GM21367 (cell line): ENCODE measurements around the gene DGKE.
A peak's percentile ranks its signal among the peaks of the same experiment; 100 is the strongest.

Experiments
- ATAC-seq: cut with Tn5 transposase; IDR thresholded peaks from one replicate; pipeline ENCODE4 v1.9.1; 2021; ENCODE audit not compliant: unreplicated experiment

Gene DGKE

DNA sequence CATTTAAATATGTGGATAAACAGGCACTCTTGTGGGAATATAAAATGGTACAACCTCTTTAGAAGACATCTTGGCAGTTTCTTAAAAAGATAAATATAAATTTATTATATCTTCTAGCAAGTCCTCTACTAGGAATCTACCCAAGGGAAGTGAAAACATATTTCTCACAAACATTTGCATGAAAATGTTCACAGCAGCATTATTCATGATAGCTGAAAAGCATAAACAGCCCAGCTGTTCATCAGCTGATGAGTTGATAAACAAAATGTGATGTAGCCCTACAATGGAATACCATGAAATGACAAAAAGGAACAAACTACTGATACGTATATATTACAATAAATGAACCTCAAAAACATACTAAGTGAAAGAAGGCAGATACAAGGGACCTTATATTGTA is 12.0 kb downstream of the DGKE start:
- ATAC-seq = peak; percentile 53

GRCh38 chr17:56847106-56847505 is 13.2 kb downstream of the DGKE start:
- ATAC-seq = no peak

DNA sequence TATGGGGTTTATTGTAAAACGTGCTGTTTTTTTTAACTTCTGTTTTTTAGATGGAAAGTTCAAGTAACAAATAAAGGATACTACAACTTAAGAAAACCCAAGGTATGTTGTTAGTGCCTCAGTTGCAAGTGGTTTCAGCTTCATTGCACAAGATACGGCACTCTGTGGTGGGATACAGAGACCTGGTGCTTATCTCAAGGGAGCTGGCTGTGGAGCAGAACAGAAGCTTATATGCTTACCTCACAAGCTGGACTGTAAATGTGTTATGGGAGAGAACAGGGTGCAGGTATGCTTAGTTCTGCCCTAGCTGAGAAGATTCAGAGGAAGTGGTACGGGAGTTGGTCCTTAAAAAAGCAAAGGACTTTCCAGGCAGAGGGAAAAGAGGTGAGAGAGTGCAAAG is 15.2 kb downstream of the DGKE start:
- no peak for ATAC-seq

GRCh38 chr17:56850591-56850990 is 16.6 kb downstream of the DGKE start:
- ATAC-seq = no peak

DNA sequence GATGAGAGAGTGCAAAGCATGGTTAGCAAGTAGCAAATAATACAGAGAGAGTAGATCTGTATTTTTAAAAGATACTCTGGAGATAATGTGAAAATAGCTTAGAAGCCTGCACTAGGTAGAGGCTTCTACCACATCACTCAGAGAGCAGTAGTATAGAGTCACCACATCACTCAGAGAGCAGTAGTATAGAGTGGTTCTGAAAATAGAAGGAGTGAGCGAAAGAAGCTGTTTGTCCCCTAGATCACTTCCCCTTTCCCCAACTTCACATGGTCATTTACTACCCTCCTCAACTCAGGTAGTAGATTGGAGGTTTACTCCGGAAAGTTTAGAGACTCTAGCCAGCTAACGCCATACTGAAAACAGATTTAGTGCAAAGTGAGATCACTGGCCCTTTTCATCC is 17.1 kb downstream of the DGKE start:
- ATAC-seq = no peak

GRCh38 chr17:56861899-56862298 is 27.9 kb downstream of the DGKE start:
- ATAC-seq = no peak

DNA sequence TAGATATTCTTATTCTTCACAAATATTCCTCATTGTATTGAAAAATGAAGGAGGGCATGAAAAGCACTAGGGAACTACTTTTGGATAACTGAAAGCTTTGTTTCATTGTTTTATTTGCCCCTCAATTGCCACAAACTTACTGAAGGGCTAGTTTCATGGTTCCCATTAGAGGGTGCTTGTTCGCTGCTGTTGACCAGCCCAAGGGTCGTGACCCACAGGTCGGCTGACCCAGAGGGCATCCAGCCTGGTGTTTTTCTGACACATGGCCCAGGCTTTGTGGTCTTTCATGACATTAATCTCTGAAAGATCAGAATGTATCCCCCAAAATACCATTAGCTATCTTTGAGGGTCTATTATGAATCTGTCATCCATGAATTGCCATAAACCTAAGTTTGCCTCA is 30.0 kb downstream of the DGKE start:
- no peak for ATAC-seq

- ATAC-seq = no peak
Measured at GRCh38 chr17:56866076-56866475, 32.1 kb downstream of the DGKE start.

DNA sequence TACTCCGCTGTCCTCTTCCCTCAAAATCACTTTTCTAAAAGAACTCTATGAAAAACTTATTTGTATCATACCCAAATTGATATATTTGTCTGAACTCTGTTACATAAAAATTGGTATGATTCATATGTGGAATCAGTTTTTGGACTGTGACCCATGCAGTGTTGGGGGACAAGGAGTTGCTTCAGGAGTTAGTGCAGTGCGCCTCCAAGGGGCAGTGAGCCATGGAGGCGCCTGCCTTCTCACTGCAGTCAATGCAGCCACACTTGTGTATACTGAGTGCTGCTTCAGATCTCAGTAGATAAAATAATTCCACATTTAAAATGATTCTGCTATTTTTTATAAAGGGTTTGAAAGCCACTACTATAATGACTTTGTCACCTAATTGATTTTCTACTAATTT is 32.5 kb downstream of the DGKE start:
- ATAC-seq = no peak

DNA sequence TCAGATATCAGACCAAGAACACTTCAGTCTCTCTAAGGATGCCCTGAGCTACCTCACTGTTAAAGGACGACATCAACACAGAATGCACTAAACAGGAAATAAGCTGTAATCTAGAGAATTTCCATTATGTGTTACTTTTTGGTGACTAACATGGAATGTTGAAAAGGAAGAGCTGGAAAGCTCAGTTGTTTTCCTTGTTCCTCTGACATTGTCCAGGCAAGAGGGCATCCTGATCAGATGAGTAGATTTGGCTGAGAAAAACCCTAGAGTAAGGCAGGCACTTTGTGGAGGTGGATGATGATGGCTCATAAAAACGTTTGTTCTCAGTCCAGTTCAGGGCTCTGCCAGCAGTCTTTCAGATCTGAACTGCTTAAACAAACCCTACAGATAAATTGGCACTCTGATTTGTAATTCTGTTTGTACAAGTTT is 34.0 kb downstream of the DGKE start:
- ATAC-seq = no peak

- ATAC-seq = no peak
Measured at GRCh38 chr17:56868716-56869115, 34.8 kb downstream of the DGKE start.

DNA sequence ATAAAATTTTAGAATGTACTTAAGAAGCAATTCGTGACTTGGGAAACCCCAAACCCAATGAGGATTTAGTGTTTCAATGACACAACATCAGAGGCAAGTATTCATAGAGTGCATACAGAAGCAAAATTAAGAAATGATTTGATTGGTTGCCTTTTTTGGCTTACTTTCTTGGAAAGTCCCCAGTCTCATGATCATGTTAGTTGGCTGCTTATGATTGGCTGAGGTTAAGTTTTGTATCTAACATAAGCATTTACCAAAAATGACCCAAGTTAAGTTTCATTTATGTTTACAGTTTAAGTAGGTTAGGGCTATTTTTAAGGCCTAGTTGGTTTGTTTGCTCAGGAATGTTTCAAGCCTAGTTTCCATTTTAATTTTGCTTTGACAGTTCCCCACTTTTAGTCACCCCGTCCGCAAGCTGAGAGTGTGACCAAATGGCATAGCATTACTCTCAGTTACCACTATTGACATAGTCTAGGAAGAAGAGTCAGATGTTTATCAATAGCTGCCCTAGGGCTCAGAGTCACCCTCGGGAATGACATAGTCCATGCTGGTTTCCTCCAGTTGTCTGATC is 36.2 kb downstream of the DGKE start:
- ATAC-seq = no peak

DNA sequence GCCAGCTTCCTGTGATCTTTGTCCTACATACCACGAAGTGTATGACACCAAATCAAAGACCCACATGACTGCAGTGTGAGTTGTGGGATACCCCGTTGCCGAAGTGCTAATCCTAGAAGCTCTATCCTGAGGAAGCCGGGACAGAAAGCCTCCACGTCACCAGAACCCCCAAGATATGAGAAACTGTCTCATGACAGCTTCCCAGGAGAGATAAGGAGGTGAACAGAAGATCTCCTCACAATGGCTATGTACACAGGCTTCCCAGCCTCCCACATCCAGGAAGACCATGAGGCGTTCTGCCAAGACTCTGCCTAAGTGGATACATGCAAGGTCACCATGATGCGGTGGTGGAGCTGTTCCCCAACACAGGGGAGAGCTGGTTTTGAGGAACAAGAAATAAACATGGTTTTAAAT is 42.8 kb downstream of the DGKE start:
- ATAC-seq = no peak

- no peak for ATAC-seq
Measured at GRCh38 chr17:56879280-56879679, 45.3 kb downstream of the DGKE start.

GRCh38 chr17:56880133-56880532 is 46.2 kb downstream of the DGKE start:
- no peak for ATAC-seq

GRCh38 chr17:56880571-56880970 is 46.6 kb downstream of the DGKE start:
- no peak for ATAC-seq

GRCh38 chr17:56881685-56882295 is 47.8 kb downstream of the DGKE start:
- no peak for ATAC-seq

GRCh38 chr17:56883616-56884015 is 49.7 kb downstream of the DGKE start:
- no peak for ATAC-seq

DNA sequence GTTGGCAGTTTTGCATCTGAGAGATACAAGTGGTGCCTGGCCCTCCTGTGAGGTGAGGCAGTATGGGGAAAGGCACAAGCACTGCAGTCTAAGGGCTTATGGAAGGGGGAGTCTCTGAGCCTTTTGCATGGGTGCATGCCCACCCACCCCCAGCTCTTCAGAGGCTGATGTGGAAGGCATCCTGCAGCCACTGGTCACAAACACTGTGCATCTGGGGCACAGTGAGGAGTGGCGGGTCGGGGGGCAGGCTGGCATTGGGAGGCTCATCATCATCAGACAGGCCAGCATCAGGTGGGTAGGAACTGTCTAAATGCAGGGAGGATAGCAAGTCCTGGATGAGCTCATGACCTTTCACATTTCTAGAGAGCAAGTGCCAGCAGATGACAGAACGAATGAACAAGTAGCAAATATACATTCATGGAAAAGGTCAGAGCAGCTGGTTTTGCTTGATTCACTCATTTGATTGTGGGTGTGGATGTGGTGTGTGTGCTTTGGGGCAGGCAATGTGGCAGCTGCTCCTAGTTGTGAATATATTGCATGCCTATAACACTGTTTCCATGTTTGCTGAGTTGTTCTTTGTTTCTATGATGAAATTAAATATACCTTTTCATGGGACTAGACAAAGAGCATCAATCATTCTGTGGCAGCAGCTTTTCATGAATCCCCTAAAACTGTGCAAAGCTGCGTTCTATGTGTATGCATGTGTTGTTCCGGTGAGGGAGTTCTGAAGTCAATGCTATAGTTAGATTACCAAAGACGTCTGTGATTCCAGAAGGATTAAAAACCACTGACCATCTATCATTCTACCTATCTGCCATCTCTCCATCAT is 50.7 kb downstream of the DGKE start:
- ATAC-seq = no peak

GRCh38 chr17:56885312-56885657 is 51.3 kb downstream of the DGKE start:
- no peak for ATAC-seq

DNA sequence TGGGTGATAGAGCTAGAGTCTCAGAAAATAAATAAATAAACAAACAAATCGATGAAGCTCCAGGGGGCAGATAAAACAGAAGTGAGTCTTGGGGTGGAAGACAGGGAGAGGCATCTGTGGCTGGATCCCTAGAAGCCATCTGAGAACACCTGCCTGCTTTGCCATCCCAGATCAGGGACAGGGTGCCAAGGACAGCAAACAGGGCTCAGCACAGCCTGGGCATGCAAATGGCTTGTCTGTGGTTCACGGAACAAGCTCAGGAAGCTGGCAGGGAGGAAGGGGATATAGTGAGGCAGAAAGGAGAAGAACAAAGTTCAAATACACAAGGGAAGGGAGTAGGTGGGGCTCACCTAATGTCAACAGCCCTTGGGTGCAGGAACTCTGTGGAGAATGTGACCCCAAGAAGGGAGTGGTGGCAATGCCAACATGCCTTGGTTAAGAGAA is 52.4 kb downstream of the DGKE start:
- ATAC-seq = no peak

DNA sequence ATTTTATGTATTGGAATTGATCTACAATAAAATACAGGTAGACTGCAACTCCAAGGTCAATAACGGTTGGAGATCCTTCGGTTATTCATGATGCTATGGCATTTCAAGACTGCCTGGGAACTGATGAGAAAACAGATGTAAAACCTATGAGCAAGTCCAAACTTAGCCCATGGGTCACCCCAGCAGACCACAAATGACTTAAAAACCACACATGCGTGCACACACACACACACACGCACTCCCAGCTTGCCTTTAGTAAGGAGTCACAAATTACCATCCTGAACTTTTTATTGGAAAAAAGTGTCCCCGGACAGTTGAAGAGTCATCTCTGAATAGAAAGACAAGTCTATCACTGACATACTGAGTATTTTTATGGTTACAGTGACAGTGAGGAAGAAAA is 53.2 kb downstream of the DGKE start:
- ATAC-seq = no peak
